Mesendoderm (in vitro differentiated cells): Measurements from ENCODE around the gene PLAU. TPM values are rescaled to one million over a fixed set of nuclear protein-coding genes. Genes with fewer than 3 reads are reported as not detected.

Experiments
- DNase-seq: peaks from one replicate; pipeline ENCODE4 v3.0.0; 2013
- H2AK5ac ChIP-seq: 2 replicates; pipeline ENCODE4 v1.6.1; 2013; ENCODE audit warnings: low read length, inconsistent platforms
- H2BK120ac ChIP-seq: 2 replicates; pipeline ENCODE4 v1.6.1; 2013; ENCODE audit warnings: low read depth, mild to moderate bottlenecking, low read length, moderate library complexity, mixed read lengths
- H2BK15ac ChIP-seq: replicated peaks from 2 replicates; pipeline ENCODE4 v1.6.1; 2013; ENCODE audit warnings: low read depth, mild to moderate bottlenecking, moderate library complexity
- H2BK5ac ChIP-seq: 2 replicates; pipeline ENCODE4 v1.6.1; 2013; ENCODE audit warnings: low read length, inconsistent platforms
- H3K18ac ChIP-seq: 2 replicates; pipeline ENCODE4 v1.6.1; 2013; ENCODE audit warnings: mild to moderate bottlenecking, low read length, mixed read lengths
- H3K23ac ChIP-seq: one replicate; pipeline ENCODE4 v1.6.1; 2013; ENCODE audit warnings: low read length
- H3K27ac ChIP-seq: 2 replicates; pipeline ENCODE4 v1.5.1; 2013; ENCODE audit warnings: low read depth, mild to moderate bottlenecking, inconsistent platforms, low read length, moderate library complexity
- H3K27me3 ChIP-seq: 2 replicates; pipeline ENCODE4 v1.6.1; 2013; ENCODE audit warnings: low read length, control low read depth, mild to moderate bottlenecking, inconsistent platforms; ENCODE audit not compliant: insufficient read depth, poor library complexity
- H3K36me3 ChIP-seq: 2 replicates; pipeline ENCODE4 v1.6.1; 2013; ENCODE audit warnings: low read length, inconsistent platforms; ENCODE audit not compliant: control insufficient read depth, insufficient read depth
- H3K4ac ChIP-seq: one replicate; pipeline ENCODE4 v1.6.1; 2013; ENCODE audit warnings: low read depth, mild to moderate bottlenecking, low read length, moderate library complexity
- H3K4me1 ChIP-seq: 2 replicates; pipeline ENCODE4 v1.6.1; 2013; ENCODE audit warnings: low read depth, low read length, inconsistent platforms; ENCODE audit not compliant: control insufficient read depth
- H3K4me2 ChIP-seq: 2 replicates; pipeline ENCODE4 v1.6.1; 2013; ENCODE audit warnings: low read length
- H3K4me3 ChIP-seq: 2 replicates; pipeline ENCODE4 v1.5.1; 2013; ENCODE audit warnings: mild to moderate bottlenecking, low read length
- H3K56ac ChIP-seq: one replicate; pipeline ENCODE4 v1.6.1; 2013; ENCODE audit warnings: low read length
- H3K79me1 ChIP-seq: 2 replicates; pipeline ENCODE4 v1.6.1; 2013; ENCODE audit warnings: low read length, inconsistent platforms
- H3K79me2 ChIP-seq: 2 replicates; pipeline ENCODE4 v1.6.1; 2013; ENCODE audit warnings: mild to moderate bottlenecking, low read length; ENCODE audit not compliant: control insufficient read depth, insufficient read depth
- H3K9ac ChIP-seq: 2 replicates; pipeline ENCODE4 v1.6.1; 2013; ENCODE audit warnings: low read length, inconsistent platforms
- H4K5ac ChIP-seq: one replicate; pipeline ENCODE4 v1.6.1; 2013; ENCODE audit warnings: low read length
- H4K8ac ChIP-seq: one replicate; pipeline ENCODE4 v1.6.1; 2013; ENCODE audit warnings: low read depth, mild to moderate bottlenecking, control low read depth, low read length, moderate library complexity
- WGBS: extraction: QIAGEN DNeasy Blood & Tissue Kit; methylation state at CpG from one replicate; pipeline ENCODE4 v1.1.7; 2013; ENCODE audit warnings: low lambda C conversion rate, missing lambda C conversion rate; ENCODE audit not compliant: insufficient coverage; ENCODE audit errors: extremely low coverage; 5-methylcytosine and 5-hydroxymethylcytosine counted together
- polyA plus RNA-seq, 2 experiments: library from polyadenylated mRNA; stranded (reverse); fragments of 200-250 nt; gene quantifications; one replicate each; pipeline ENCODE4 v1.2.3, GENCODE V29; 2013

The PLAU gene
- polyA plus RNA-seq (2013, experiment 1 of 2) = 15.7 TPM
- polyA plus RNA-seq (2013, experiment 2 of 2) = 15.6 TPM

GRCh38 chr10:73910764-73911552 is at the start of gene PLAU:
TSS of gene PLAU (plus strand) at chr10:73911132. CDS start at chr10:73911556, 424 bp downstream.
- Histone ChIP-seq H2BK15ac (peak within 1 kb of the TSS; percentile 27), H3K4me2 (peak within 1 kb of the TSS; percentile 96)

GRCh38 chr10:73862011-73862410 is 48.9 kb upstream of the PLAU start:
- Histone ChIP-seq H3K9ac (no peak overlapping the region), H3K18ac (no peak overlapping the region), H2BK120ac (no peak overlapping the region), H3K79me2 (no peaks in the 10 kb centered on the region), H3K79me1 (peaks cover 7% of the 10 kb centered on the region), H3K4me2 (no peak overlapping the region), H3K27ac (no peak overlapping the region), H3K23ac (no peak overlapping the region), H2BK15ac (no peak overlapping the region), H3K36me3 (peaks cover 2% of the 10 kb centered on the region), H3K4ac (no peak overlapping the region), H4K5ac (no peak overlapping the region), H4K8ac (no peak overlapping the region), H3K56ac (no peak overlapping the region), H3K4me1 (no peaks in the 10 kb centered on the region), H2AK5ac (no peak overlapping the region), H2BK5ac (no peak overlapping the region), H3K27me3 (no peaks in the 10 kb centered on the region), H3K4me3 (no peak overlapping the region)
- DNase-seq = no peak
- no CpG with 5 or more reads among the region's 8 CpGs for WGBS

More at GRCh38 chr10:73910764-73911552, at the start of gene PLAU:
- peak within 1 kb of the TSS; percentile 85 for H3K56ac ChIP-seq
- peak within 1 kb of the TSS; percentile 32 for H2AK5ac ChIP-seq
- H3K4me3 ChIP-seq = peak within 1 kb of the TSS; percentile 62
- peak within 1 kb of the TSS; percentile 75 for H3K18ac ChIP-seq
- peaks cover 4% of the 10 kb centered on the region for H3K79me1 ChIP-seq
- H3K4ac ChIP-seq = peak within 1 kb of the TSS; percentile 39
- peaks cover 1% of the 10 kb centered on the region for H3K36me3 ChIP-seq
- H2BK120ac ChIP-seq = peak within 1 kb of the TSS; percentile 17
- H3K23ac ChIP-seq = peak within 1 kb of the TSS; percentile 75
- no peaks in the 10 kb centered on the region for H3K79me2 ChIP-seq
- peak; percentile 84 for DNase-seq
- H4K8ac ChIP-seq = peak within 1 kb of the TSS; percentile 6
- no peaks in the 10 kb centered on the region for H3K27me3 ChIP-seq
- peak within 1 kb of the TSS; percentile 56 for H2BK5ac ChIP-seq
- WGBS = no CpG with 5 or more reads among the region's 74 CpGs
- peak within 1 kb of the TSS; percentile 79 for H3K9ac ChIP-seq
- H3K4me1 ChIP-seq = peaks cover 16% of the 10 kb centered on the region
- peak within 1 kb of the TSS; percentile 50 for H3K27ac ChIP-seq
- no peak within 1 kb of the TSS for H4K5ac ChIP-seq

GRCh38 chr10:73863039-73863817 is 47.7 kb upstream of the PLAU start:
- no peaks in the 10 kb centered on the region for H3K4me1 ChIP-seq
- no peak overlapping the region for H4K8ac ChIP-seq
- no peaks in the 10 kb centered on the region for H3K79me2 ChIP-seq
- H3K18ac ChIP-seq = no peak overlapping the region
- H2AK5ac ChIP-seq = no peak overlapping the region
- no peak overlapping the region for H2BK5ac ChIP-seq
- no peak overlapping the region for H3K23ac ChIP-seq
- no peak overlapping the region for H3K27ac ChIP-seq
- no peak overlapping the region for H2BK120ac ChIP-seq
- H2BK15ac ChIP-seq = no peak overlapping the region
- no peak overlapping the region for H3K4me3 ChIP-seq
- no peak overlapping the region for H3K4ac ChIP-seq
- H3K79me1 ChIP-seq = peaks cover 7% of the 10 kb centered on the region
- no peak overlapping the region for H3K4me2 ChIP-seq
- H3K36me3 ChIP-seq = peaks cover 2% of the 10 kb centered on the region
- no peak for DNase-seq
- no CpG with 5 or more reads among the region's 5 CpGs for WGBS
- no peak overlapping the region for H3K56ac ChIP-seq
- no peaks in the 10 kb centered on the region for H3K27me3 ChIP-seq
- no peak overlapping the region for H4K5ac ChIP-seq
- H3K9ac ChIP-seq = no peak overlapping the region

DNA sequence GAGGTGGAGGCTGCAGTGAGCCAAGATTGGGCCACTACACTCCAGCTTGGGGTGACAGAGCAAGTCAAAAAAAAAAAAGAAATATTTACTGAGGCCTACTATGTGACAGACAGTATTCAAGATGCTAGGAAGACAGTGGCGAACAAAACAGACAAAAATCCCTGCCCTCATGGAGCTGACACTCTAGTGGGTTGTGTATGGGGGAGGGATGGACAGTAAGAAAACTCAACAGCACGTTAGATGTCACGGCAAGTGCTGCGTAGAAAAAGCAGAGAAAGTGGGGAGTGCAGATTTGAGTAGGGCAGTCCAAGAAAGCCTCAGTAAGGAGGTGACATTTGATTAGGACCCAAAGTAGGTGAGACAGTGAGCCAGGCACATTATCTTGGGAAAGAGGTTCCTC is 46.7 kb upstream of the PLAU start:
- Histone ChIP-seq H2BK5ac (no peak overlapping the region), H2BK15ac (no peak overlapping the region), H2BK120ac (no peak overlapping the region), H3K36me3 (peaks cover 2% of the 10 kb centered on the region), H4K5ac (no peak overlapping the region), H3K4ac (no peak overlapping the region), H2AK5ac (no peak overlapping the region), H3K4me3 (no peak overlapping the region), H3K79me2 (no peaks in the 10 kb centered on the region), H3K56ac (no peak overlapping the region), H3K27ac (no peak overlapping the region), H3K79me1 (peaks cover 7% of the 10 kb centered on the region), H3K23ac (no peak overlapping the region), H3K9ac (no peak overlapping the region), H3K18ac (no peak overlapping the region), H4K8ac (no peak overlapping the region), H3K4me2 (no peak overlapping the region), H3K27me3 (no peaks in the 10 kb centered on the region), H3K4me1 (no peaks in the 10 kb centered on the region)
- no peak for DNase-seq
- no CpG with 5 or more reads among the region's 4 CpGs for WGBS

GRCh38 chr10:73865107-73865458 is 45.8 kb upstream of the PLAU start:
- no peak overlapping the region for H3K4me2 ChIP-seq
- no peak overlapping the region for H3K18ac ChIP-seq
- H2BK120ac ChIP-seq = no peak overlapping the region
- no peak for DNase-seq
- H3K27me3 ChIP-seq = no peaks in the 10 kb centered on the region
- no peak overlapping the region for H3K56ac ChIP-seq
- H2BK5ac ChIP-seq = no peak overlapping the region
- no peak overlapping the region for H2AK5ac ChIP-seq
- no peak overlapping the region for H3K4me3 ChIP-seq
- no peak overlapping the region for H4K8ac ChIP-seq
- H3K79me2 ChIP-seq = no peaks in the 10 kb centered on the region
- H3K4me1 ChIP-seq = no peaks in the 10 kb centered on the region
- H3K23ac ChIP-seq = no peak overlapping the region
- no peak overlapping the region for H3K27ac ChIP-seq
- H3K9ac ChIP-seq = no peak overlapping the region
- no peak overlapping the region for H2BK15ac ChIP-seq
- H3K4ac ChIP-seq = no peak overlapping the region
- H4K5ac ChIP-seq = no peak overlapping the region
- H3K79me1 ChIP-seq = peaks cover 7% of the 10 kb centered on the region
- no CpG with 5 or more reads among the region's 8 CpGs for WGBS
- H3K36me3 ChIP-seq = peaks cover 2% of the 10 kb centered on the region
